ENCODE measurements around the gene IL36G.

DNA sequence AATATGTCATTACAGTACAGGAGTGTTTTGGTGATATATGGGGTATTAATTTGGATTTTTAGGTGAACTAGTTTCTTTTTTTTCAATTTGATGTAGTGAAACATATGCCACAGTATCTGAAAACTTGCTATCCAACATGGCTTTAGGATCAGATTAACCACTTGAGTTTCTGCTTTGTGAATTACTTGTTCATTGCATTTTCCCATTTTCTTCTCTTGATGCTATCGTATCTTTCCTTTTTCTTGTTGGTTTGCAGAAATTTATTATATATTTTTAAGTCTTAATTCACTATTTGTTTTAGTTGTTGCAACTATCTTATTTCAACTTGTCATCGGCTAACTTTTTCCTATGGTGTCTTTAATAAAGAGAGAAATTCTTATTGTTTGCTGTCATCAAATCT is 36.3 kb downstream of the IL36G start:
- TF ChIP-seq, protein P1, sequence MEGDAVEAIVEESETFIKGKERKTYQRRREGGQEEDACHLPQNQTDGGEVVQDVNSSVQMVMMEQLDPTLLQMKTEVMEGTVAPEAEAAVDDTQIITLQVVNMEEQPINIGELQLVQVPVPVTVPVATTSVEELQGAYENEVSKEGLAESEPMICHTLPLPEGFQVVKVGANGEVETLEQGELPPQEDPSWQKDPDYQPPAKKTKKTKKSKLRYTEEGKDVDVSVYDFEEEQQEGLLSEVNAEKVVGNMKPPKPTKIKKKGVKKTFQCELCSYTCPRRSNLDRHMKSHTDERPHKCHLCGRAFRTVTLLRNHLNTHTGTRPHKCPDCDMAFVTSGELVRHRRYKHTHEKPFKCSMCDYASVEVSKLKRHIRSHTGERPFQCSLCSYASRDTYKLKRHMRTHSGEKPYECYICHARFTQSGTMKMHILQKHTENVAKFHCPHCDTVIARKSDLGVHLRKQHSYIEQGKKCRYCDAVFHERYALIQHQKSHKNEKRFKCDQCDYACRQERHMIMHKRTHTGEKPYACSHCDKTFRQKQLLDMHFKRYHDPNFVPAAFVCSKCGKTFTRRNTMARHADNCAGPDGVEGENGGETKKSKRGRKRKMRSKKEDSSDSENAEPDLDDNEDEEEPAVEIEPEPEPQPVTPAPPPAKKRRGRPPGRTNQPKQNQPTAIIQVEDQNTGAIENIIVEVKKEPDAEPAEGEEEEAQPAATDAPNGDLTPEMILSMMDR (IDR thresholded peaks at IDR 0.05 in 8 of 11, conservative IDR thresholded peaks at IDR 0.05 in 3 of 11), result no peak
- no peak for TF ChIP-seq POLR2A (IDR thresholded peaks at IDR 0.05)
- TF ChIP-seq POLR2AphosphoS5 (IDR thresholded peaks at IDR 0.05), result no peak

Measured in spleen (tissue), 7 donors.